NCI-H2171 treated with DMSO at 0.1 percent for 48 hours (cell line): Measurements from ENCODE around the gene GNA12.

Experiments
- DNase-seq: peaks from one replicate; lab custom pipeline; 2025; lab: John Stamatoyannopoulos, UW

Gene GNA12

DNA sequence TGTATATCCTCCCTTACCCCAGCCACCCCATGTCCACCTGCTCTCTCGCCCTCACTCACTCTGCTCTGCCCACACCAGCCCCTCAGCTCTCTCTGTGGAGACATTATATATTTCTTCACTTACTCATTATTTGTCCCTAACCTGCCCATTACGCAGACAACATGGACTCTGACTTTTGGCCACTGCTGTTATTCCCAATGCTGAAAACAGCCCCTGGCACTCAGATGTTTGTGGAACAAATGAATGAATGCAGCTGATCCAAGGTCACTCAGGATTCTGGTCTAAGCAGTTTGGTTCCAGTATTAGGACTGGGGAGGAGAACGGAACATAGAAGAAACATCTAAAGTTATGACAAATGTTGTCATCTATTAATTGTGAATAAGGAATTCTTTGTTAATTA is 26.7 kb downstream of the GNA12 start:
- no peak for DNase-seq

DNA sequence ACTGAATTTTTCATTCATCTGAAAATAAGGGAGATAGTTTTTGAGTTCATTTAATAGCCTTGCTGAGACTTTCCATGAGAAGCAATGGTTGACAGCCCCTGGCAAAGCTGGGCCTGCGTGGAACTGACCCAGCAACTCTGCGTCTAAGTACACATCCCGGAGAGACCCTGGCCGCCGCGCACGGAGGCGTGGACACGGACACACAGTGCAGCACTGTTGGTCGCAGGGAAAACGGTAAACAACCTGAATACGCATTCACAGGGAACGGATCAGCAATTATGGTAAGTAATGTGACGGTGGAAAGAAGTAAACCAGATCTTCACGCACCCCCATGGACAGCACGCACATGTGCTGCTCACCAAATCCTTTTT is 28.2 kb downstream of the GNA12 start:
- no peak for DNase-seq

DNA sequence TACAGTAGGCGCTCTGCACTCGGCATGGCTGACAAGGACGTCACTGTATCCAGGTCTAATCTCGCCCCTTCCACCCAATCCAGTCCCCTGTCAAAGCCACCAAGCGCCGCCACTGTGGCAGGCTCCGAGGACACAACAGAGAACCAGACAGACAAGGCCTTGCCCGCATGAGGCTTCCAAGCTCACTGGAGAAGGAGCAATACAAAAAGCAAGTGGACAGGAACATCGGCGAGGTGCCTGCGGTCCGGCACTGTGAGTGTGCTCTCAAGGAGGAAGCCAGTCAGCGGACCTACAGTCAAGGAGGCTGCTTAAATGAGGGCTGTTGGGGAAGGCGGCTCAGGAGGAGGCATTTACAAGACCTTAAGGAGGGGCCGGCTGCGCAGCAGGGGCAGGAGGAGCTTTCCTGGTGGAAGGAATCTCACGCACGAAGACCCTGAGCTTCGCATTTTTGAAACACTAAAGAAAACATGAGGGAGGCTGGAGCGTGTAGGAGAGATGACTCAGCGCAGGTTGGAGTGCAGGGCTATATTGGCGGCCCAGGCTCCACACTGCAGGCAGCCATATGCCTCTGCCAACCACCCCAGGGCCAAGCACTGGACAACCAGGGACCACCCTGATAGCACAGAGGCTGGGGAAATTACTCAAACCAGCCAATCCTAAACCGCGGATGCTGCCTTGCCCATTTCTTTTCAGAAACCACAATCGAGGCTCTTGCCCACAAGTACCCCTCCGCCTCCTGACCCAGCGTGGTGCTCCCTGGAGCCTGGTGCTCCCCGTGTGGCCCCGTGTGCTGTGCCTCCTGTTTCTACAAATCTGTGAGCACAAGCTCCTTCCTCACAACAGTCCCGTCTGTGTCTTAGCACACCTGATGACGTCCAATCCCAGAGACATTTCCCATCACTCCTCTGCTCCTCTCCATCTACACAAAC is 28.9 kb downstream of the GNA12 start:
- no peak for DNase-seq

DNA sequence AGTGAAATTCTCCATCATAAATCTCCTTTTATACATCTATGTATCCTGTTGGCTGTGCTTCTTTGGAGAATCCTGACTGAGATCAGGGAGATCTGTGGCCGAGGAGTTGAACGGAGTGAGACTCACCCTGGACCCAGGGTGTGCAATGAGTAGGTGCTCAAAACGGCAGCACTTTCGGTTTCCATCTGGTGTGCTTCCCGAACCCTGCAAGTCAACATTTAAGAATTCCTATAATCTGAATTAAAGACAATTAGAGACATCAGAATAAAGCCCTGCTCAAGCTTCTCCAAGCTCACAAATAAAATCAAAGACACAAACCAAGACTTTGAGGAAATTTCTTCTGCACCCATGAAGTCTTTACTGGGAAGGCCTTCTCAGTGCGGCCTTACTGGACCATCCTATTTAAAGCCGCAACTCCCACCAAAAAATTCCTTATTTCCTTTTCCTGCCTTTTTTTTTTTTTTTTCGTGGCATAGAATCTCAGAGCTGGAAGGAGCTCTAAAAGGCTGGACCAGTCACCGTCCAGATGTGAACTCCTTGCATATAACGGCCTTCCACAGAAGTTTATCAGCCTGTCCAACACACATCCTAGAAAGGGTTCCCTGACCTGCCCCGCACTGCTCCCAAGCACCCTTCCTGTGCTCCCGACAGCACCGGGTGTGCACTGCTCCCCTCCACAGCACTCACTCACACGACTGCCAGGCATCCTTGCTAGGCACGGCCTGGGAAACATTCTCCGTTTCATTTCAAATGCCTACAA is 29.7 kb downstream of the GNA12 start:
- DNase-seq, result no peak

DNA sequence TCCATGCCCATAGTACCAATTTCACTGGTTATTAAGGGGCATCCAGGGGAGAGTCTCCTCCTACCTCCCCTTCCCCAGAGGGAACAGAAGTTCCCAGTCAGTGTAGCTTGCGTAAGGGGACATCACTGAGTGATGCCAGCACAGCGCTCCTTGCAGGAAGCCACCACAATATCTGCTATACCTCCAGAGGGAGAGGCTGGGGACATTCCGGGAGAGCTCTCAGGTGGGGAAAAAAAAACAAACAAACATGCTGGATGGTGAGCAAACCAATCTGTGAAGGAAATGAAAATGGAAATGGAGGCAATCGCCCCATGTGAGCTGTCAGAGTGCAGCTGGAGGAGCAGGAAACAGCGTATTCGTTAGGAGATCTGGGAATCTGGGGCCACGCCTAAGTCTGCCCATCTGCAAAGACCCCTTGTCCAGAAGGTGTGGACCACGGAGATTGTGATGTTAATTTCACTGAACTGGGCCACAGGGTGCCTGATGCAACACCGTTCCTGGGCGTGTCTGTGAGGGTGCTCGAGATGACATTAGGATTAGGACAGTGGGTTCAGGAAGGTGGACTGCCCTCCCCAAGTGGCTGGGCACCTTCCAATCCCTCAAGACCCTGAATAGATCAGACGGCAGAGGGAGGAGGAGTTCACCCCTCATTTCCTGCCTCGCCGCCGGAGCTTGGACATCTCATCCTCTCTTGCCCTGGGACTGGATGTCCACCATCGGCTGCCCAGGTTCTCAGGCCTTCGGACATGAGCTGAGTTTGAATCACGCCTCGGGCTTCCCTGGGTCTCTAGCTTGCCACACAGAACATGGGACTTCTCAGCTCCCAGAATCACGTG is 30.5 kb downstream of the GNA12 start:
- no peak for DNase-seq

DNA sequence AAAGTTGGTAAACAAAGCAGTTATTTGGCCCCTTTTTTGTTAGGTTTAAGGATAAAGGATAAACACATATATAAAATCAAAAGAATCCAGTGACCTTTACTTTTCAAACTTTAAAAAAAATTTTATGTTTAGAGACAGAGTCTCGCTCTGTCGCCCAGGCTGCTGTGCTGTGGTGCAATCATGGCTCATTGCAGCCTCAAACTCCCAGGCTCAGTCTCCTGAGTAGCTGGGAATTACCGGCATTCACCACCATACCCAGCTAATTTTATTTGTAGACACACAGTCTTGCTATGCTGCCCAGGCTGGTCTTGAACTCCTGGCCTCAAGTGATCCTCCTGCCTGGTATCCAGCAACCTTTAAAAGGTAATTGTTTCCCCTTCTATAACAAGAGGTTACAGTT is 31.3 kb downstream of the GNA12 start:
- no peak for DNase-seq

DNA sequence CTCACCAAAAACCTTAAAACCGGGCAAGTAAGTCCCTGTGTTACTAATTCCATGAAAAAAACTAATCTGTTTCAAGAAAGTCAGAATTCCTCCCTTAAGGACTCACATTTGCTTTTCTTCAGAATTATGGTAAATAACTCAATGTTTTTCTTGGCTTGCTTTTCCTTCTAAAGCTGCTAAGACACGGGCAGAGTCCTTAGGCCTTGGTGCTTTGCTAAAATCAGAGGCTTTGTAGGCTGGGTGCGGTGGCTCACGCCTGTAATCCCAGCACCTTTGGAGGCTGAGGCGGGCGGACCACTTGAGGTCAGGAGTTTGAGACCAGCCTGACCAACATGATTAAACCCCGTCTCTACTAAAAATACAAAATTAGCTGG is 32.0 kb downstream of the GNA12 start:
- no peak for DNase-seq

DNA sequence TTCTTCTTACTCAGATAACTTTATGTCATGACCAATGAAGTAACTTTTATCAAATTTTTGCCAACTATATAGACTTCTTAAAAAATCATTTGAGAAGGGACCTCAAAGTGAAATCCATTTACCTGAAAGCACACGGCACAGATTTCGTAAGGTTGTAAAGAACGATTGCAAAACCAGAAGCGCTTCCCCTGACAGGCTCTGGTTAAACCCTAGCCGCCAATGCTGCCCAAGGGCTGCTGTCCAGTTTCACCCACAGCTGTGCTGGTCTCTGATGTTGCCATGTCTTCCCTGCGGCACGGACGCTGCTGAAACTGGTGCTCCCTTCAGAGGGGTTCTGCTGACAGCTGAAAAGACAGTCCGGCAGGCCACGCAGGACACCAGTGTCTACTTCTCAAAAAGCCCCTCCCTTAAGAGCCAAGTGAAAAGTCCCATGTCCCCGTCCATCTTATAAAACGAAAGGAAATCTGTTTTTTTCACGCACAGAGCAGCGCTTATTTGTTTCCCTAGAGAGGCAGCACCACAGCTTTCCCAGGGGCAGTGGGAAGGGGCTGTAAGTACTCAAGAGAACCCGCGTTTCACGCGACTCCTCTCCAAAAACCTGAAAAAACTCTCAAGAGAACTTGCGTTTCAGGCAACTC is 32.5 kb downstream of the GNA12 start:
- DNase-seq, result no peak

DNA sequence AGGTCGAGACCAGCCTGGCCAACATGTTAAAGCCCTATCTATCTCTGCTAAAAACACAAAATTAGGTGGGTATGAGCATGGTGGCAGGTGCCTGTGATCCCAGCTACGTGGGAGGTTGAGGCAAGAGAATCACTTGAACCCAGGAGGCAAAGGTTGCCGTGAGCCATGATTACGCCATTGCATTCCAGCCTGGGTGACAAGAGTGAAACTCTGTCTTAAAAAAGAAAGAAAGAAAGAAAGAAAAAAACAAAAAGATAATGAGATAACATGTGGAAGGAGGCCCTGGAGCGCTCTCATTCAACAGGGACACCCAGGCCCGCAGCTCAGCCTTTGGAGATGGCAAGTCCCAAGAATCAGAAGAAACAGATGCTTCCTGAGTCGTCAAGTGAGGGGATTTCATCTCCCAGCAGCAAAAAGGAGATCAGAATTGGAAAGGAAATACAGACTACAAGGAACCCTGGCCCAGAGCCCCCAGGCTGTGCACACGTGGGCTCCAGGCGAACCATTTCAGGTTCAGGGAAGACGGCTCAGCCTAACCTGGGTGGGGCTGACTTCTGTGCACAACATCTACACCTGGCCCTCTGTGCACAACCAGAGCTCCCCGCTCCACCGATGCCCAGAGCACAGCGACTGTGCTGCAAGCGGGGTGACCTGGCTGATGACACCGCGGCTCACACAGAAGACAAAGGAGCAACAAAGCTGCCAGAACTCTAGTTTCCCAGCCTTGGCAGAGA is 33.3 kb downstream of the GNA12 start:
- no peak for DNase-seq

DNA sequence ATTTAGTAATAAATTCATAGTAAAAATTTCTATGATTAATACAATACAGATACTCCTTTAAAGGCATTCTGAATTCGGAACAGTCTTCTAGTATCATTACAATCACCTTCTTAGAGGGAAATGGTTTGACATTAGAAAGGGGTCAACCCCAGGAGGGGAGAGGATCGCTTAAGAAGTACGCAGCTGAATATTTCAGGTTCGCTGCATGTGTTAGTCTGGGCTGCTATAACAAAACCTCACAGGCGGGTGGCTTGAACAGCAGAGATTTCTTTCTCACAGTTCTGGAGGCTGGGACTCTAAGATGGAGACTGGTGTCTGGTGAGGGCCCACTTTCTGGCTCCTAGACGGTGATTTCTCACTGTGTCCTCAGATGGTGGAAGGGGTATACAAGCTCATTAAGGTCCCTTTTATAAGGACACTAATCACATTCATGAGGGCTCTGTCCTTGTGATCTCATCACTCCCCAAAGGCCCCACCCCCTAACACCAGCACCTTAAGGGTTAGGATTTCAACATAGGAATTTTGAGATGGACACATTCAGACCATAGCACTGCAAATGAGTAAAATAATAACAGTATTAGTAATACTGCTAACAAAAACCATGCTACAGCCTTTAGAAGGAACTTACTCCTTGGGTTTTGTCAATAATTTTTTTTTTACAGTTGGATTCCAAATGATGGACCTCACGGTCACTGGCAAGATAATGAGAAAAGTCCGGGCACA is 34.0 kb downstream of the GNA12 start:
- DNase-seq, result no peak

DNA sequence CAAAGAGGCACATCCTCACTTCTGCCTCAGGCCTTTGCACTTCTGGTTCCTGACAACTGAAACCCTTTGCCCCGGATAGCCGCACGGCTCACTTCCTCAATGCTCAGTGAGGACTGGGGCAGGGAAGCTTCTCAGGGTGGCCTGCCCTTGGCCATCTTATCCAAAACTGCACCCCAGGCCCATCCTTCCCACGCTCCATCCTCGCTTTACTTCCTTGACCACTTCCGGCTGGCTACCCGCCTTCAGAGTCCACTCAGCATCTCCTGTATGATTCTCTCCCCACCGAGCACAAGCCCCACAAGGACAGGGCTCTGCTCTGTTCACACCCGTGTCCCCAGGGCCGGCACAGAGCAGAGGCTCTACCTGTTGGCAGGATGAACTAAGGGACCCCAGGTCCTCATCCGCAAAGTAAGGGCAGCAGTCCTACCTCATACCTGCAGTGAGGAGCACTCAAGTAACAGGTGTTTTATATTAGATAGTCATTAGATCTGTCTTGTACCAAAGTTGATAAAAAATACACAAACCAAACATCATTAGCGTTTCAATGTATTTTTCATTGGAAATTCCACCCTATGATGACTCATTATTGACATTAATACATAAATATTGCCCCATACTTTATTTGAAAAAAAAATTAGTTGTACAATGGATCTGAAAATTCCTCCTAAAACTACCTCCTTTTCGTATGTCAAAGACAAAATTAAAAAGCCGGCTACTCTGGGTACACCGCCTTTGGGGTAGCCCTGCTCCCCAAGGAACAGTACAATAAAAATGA is 35.0 kb downstream of the GNA12 start:
- no peak for DNase-seq

DNA sequence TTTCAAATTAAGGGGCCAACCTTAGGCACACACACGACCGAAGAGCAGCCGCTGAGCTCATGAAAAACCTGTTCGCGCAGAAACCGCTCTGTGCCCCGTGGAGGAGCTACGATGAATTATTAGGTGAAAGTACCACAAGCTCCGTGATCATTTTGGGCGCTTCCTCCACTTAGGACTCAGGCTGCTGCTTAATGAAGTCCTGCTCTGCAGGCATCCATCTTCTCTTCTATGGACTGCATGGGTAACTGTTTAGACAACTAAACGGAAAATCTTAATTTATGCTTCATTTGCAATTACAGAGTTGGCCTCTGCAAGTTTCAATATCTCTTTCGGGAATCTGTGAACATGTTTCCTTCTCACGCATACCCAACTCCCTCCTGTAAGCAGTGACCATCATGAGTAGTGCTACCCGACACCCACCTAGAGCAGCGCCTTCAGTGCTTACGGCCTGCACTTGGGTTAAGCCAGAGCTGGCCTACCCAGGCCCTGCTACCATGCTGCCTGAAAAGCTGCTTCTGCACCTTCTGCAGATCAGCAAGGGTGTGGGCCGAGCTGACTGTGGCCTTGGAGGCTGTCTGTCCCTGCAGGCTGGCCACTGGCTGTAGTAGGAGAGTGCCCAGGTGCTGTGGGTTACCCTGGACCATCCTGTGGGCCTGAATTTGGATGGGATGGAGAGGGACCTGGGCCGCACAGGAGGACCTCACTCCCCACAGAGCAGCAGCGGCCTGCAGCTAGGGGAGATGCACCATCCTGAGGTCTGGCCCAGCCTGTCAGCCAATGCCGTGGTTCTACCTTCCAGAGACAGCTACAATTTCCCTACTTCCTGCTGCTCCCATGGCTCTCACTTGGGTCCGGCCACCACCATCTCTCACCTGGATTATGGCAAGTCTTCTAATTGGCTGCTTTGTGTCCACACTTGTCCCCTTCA is 36.0 kb downstream of the GNA12 start:
- DNase-seq, result no peak

DNA sequence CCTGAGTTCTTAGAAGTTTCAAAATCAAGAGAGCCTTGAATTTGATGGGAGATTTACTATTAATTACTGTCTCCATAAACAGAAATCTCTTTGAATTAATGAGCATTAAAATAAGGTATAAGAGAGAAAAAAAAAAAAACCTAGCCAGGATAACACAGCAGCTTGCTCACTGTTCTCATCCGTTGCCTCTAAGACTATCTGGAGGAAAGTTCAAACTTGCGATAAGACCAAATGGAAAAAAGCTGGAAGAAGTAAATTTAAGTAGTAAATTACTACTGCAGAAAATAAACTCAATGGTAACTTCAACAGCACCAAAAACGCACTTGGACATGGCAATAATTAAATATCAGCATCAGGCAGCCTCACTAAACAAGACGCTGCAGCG is 36.7 kb downstream of the GNA12 start:
- no peak for DNase-seq

DNA sequence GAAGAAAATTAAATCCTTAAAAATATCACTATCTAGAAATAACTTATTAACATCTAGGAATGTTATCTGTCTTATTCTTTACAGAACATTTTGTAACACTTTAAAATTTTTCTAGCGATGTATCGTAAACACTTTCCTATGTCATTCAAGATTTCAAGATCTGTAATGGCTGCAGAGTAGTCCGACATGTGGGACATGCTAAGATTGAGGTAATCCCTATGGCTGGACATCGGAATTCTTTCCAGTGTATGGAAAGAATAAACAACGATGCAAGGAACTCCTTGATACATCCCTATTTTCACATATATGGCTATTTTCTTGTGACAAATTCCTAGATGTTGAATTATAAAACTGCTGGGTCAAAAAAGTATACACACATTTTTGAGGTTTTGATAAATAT is 37.5 kb downstream of the GNA12 start:
- DNase-seq, result no peak

DNA sequence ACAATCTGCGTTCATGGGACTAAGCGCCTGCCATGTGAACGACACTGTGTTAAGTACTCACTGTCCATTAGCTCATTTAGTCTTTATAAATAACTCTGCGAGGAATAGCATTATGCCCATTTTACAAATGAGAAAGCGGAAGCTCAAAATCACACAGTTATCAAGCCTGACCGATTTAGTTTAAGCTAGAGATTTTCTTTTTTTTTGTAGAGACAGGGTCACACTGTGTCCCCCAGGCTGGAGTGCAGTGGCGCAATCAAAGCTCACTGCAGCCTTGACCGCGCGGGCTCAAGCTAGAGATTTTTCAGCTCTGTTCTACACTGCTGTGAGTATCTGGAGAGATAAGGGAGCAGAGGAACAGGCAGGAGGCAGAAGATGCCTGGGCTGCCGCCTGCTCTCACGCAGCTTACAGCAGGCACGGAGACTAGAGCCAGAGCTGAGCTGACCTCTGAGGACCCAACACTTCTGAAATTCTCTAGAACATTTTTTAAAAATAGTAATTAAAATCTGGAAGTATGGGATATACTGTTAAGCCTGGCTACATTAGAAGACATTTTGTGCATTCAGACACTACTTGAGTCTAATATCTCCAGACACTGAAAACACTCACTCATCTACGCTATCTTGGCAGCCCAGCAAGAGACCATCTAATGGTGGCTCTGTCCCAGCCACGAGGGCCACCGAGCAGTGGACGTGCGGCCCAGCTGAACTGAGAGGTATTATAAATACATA is 38.7 kb downstream of the GNA12 start:
- DNase-seq, result no peak

DNA sequence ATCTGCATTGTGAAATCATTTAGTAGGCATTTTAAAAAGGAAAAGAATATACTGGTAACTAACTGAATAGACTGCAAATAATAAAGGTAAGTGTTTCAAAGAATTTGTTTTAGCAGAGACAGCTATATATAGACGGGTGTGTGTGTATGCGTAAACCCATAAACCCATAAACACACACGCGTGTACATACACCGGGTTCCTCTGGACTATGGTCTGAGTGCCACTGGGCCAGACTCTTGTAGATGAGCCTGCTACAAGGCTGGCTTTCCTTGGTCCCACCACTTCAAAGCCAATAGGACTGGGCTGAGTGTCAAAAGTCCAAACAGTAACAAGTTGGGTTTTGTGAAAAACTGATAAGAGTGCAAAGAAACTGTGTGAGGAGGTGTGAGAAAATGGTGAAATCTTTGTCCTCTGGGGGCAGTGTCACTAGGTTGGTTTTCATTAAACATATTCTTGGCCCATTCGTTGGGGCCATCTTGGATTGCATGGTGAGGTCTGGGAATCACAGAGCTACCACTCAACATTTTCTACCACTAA is 39.8 kb downstream of the GNA12 start:
- DNase-seq, result no peak

DNA sequence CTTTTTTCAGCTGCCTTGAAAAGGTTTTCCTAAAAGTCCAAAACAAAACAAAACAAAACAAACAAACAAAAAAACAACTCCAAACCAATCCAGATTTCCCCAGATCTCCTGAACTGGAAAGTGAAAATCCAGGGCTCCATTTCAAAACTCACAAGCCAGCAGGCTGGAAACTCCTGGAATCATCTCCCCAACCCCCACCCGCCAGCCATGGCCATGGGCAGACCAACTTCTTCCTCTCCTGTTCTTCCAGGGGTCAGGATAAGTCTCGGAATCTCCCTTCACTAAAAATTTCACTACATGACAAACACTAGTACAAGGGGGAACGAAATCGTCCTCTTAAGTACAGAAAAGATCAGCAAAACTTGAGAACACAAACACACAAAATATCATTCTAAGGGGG is 40.4 kb downstream of the GNA12 start:
- DNase-seq, result no peak

DNA sequence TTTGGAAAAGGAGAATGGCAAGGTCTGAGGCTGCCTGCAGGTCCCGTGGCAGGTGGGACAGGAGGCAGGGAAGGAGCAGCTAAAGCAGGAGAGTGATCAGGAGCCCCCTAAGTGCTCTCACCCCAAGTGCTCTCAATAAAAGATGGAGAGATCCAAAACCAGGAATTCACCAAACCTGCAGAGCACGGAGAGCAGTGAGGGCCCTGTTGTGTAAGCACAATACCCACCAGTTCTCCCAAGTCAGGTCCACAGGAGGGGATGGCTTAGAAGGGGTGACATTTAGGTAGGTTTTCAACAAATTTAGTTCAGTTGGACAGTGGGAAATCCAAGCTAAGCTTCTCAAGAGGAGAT is 40.8 kb downstream of the GNA12 start:
- no peak for DNase-seq
